GM12878 (cell line): ENCODE data around the gene OR6Q1.

Experiments used
- HDAC6 ChIP-seq: fragments of 200-600 bp; sonication (generic); IDR thresholded peaks from one replicate; pipeline ENCODE4 v1.8.0; 2017; ENCODE audit warnings: antibody characterized with exemption; ENCODE audit not compliant: unreplicated experiment
- ZNF384 ChIP-seq: IDR thresholded peaks from 2 replicates; pipeline ENCODE4 v1.6.1; 2012; ENCODE audit warnings: low read depth, mild to moderate bottlenecking, low read length, improper control_type of control experiment, borderline replicate concordance

- TF ChIP-seq HDAC6, result no peak
- no peak for TF ChIP-seq ZNF384
These were observed 29.8 kb downstream of the OR6Q1 start for GRCh38 chr11:58060535-58060934.
